HG03196 (cell line): ENCODE measurements around the gene NECTIN2.
"Not testable (repeated sequence)": the region's sequence is repeated elsewhere in the genome, so short reads cannot be mapped to it uniquely, and the experiment has no call there.

Experiments
- ATAC-seq: cut with Tn5 transposase; IDR thresholded peaks from one replicate; pipeline ENCODE4 v1.9.1; 2021; ENCODE audit not compliant: unreplicated experiment

Gene NECTIN2

DNA sequence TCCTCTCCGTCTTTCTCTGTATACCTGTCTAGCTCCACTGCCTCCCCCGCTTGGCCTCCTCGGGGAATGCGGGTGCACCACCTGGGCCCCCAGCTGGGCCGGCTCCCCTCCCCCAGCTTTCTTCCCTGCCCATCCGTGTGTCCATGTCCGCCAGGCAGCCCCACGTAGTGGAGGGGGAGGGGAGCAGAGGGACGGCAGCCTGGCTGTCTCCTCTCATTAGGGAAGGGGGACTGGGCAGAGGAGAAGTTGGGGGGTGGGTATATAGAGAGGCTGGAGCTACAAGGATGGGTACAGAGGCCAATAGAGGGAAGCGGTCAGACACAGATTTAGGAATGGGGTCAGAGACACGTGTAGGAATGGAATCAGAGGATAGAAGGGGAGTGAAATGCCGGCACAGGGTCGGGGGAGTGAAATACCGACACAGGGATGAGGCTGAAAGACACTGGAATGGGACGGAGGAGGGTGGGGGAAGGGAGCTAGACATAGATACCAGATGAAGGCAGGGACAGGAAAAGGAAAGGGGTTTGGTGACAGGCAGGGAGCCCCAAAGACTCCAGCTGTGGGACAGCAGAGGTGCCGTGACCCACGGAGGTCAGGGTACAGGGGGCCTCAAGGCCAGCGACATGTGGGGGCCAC lies 2.8 kb downstream of the NECTIN2 start:
- no peak for ATAC-seq

DNA sequence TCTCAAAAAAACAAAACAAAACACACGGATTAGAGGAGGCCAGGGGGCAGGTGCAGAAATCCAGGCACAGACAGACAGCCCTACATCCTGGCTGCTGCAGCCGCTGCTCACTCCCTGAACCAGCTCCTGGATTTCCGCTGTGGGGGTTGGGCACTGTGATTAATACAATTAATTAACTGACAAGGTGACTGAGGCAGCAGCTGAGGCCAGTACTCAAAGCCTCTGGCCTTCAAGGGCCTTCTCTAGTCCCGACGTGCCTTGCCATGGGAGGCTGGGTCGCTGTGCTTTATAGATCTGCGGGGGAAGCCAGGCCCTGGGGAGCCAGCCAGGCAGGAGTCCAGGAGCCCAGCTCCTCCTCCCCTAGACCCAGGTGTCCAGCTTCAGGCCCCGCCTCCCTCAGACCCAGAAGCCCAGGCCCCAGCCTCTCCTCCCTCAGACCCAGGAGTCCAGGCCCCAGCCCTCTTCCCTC lies 4.6 kb downstream of the NECTIN2 start:
- no peak for ATAC-seq

DNA sequence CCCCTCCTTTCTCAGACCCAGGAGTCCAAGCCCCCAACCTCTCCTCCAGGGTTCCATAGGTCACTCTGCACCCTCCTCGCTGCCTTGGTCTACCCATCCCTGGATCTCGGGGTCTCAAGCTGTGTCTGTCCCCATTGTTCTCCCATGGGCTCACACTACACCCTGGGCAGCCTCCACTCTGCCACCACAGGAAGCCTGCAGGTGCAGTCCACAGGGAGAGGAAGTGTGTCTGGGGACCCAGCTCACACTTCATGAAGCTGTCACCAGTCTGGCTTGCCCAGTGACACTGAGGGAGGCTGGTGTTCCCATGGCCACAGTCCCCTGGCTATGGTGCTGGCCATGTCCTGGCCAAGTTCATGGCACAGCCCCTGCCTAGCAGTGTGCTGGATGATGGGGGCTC lies 5.3 kb downstream of the NECTIN2 start:
- no peak for ATAC-seq

DNA sequence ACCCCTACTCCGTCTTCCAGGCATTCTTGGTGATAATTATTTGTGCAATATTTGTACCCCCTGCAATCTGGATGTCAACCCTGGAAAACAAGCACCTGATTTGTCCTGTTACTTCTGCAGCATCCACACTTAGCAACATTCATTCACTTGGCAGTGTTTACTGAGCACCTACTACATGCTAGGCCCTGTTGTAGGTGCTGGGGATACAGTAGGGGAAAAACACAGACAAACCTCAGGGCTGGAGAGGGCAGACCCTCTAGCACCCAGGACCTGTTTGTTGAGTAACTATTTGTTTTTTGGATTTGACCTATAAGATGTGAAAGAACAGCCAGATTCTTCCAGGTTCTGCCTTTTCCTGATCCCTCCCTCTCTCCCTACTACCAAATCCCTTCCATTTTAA lies 9.5 kb downstream of the NECTIN2 start:
- ATAC-seq: no peak

DNA sequence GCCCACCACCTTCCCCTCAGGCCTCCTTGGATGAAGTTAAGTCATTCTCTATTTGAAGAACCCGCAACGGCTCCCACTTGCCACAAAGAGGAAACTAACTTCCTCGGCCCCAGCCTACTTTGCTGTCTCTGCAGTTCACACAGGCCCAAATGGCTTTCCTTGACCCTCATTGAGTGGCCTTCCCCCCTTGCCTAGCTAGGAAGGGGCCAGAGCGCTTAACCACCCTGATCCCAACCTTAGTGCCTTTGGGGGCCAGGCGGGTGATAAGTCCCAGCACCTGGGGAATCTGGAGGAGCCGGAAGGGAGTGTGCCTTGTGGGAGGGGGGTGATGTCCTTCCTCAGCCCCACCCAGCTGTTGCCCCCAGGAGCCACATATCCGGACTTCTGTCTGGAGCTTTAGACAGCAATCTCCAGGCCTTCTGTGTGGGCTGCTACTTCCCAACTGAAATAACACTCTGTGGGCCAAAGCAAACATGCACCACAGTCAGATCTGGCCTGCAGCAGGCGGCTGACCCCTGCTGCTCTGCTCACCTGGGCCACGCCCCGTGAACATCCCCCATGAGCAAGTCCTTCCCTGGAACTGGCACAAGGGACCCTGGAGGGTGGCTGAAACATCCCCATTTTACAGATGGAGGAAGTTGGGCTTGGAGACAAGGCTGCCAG lies 10.5 kb downstream of the NECTIN2 start:
- no peak for ATAC-seq

DNA sequence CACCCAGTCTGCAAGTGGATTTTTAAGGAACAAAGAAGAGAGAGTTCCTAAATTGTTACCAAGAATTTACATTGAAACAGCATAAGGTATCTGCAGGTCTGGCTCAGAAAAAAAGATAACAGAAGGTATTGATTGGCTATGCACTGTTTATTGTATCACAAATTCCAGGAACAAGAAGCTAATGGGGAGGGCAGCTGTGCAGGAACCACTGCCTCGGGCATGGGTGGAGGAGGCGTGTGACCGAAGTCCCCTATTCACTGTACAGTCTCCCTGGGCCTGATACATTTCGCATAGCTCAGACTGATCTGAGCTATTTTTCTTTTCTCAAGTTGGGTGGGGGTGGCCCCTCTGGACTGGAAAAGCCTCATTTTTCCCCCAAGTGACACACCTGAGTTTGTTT lies 11.7 kb downstream of the NECTIN2 start:
- no peak for ATAC-seq

DNA sequence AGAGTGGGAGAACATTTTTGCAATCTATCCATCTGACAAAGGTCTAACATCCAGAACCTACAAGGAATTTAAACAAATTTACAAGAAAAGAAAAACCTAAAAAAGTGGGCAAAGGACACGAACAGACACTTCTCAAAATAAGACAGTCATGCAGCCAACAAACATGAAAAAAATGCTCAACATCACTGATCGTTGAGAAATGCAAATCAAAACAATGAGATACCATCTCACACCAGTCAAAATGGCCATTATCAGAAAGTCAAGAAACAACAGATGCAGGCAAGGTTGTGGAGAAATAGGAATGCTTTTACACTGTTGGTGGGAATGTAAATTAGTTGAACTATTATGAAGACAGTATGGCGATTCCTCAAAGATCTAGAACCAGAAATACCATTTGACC lies 15.5 kb downstream of the NECTIN2 start:
- not testable (repeated sequence) for ATAC-seq

DNA sequence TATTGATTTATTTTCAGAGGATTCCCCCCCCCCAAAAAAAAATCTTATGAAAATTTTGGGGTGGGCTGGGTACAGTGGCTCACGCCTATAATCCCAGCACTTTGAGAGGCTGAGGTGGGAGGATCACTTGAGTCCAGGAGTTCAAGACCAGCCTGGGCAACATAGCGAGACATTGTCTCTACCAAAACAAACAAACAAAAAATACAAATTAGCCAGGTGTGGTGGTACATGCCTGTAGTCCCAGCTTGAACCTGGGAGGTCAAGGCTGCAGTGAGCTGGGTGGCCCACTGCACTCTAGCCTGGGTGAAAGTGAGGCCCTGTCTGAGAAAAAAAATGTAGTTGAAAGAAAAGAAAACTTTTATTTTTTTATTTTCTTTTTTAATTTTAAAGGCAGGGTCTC lies 17.9 kb downstream of the NECTIN2 start:
- ATAC-seq: no peak

DNA sequence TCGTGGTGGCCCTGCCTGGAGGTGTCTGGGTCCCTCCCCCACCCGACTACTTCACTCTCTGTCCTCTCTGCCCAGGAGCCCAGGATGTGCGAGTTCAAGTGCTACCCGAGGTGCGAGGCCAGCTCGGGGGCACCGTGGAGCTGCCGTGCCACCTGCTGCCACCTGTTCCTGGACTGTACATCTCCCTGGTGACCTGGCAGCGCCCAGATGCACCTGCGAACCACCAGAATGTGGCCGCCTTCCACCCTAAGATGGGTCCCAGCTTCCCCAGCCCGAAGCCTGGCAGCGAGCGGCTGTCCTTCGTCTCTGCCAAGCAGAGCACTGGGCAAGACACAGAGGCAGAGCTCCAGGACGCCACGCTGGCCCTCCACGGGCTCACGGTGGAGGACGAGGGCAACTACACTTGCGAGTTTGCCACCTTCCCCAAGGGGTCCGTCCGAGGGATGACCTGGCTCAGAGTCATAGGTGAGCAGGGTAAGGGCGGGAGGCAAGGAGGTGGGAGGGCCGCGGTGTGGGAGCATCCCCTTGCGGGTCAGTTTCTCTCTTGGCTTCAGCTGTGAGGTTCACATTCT lies 19.2 kb downstream of the NECTIN2 start:
- no peak for ATAC-seq

DNA sequence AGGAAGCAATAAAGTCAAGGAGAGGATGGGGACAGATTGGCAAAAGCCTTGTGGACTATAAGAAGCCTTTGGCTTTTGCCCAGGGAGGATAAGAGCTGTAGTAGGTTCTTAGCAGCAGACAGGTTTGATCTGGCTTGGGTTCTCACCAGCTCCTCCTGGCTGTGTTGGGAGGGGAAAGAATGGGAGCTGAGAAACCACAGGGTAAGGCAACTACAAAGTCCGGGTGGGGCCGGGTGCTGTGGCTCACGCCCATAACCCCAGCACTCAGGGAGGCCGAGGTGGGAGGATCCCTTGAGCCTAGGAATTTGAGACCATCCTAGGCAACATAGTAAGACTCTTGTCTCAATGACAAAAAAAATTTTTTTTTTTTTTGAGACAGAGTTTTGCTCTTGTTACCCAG lies 20.6 kb downstream of the NECTIN2 start:
- no peak for ATAC-seq

DNA sequence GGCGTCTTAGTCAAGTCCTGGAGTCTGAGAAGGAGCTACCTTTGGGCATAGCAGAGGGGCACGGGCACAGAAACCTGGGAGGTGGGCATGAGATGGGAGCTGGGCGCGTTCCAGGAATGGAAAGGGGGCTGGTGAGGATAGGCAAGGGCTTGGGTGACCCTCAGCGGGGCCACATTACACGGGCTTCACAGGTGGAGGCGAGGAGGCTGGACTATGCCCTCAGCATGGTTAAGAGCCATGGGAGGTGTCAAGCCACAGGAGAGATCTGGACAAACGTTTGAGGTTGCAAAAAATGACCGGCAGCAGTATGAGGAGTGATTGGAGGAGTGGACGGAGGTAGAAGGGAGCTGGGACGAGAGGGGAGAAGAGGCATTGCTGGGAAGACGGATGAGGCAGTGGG lies 21.5 kb downstream of the NECTIN2 start:
- no peak for ATAC-seq

DNA sequence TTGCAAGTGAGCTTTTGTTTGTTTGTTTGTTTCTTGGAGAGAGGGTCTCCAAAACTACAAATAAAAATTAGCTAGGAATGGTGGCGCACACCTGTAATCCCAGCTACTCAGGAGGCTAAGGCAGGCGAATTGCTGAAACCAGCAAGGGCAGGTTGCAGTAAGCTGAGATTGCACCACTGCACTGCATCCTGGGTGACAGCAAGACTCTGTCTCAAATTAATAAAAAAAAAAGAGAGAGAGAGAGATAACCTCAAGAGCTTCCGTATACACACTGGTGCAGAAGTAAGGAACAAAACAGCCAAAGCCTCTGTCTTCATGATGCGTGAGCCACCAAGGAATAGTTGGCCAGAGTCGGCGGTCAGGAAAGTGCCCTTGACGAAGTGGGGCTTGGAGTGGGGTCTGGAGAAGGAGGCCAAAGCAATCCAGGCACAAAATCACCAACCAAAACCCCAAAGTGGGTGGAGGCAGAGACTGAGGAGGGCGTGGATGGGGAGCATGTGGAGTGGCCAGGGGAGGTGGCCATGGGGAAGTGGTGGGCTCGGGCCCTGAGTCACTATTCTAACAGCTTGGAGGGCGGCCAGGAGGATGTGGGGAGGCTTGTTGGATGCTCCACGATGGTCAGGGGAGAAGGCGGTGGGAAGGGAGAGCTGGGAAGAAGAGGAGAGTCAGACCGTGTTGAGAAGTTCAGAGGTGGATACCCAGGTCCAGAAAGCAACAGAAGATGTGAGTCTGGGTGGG lies 23.8 kb downstream of the NECTIN2 start:
- no peak for ATAC-seq

DNA sequence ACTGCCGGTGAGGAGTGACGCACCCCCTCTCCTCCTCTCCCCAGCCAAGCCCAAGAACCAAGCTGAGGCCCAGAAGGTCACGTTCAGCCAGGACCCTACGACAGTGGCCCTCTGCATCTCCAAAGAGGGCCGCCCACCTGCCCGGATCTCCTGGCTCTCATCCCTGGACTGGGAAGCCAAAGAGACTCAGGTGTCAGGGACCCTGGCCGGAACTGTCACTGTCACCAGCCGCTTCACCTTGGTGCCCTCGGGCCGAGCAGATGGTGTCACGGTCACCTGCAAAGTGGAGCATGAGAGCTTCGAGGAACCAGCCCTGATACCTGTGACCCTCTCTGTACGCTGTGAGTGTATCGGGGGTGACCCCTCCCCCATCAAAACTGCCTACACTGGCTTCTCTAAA lies 25.7 kb downstream of the NECTIN2 start:
- ATAC-seq: no peak

DNA sequence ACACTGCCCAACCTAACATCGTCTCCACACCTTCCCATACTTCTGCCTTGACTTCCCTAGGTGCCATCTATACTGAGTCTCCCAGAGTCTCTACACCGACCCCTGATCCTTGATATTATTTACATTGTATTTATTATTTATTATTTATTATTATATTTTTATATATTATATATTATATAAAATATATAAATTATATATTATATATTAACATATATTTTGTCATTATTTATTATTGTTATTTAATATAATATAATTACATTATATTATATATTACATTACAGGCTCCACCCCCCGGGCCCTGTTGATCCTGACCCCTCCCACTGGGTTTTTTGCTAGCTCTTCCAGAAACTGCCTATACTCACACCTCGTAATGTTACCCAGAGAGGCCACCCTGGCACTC lies 26.6 kb downstream of the NECTIN2 start:
- ATAC-seq: no peak

DNA sequence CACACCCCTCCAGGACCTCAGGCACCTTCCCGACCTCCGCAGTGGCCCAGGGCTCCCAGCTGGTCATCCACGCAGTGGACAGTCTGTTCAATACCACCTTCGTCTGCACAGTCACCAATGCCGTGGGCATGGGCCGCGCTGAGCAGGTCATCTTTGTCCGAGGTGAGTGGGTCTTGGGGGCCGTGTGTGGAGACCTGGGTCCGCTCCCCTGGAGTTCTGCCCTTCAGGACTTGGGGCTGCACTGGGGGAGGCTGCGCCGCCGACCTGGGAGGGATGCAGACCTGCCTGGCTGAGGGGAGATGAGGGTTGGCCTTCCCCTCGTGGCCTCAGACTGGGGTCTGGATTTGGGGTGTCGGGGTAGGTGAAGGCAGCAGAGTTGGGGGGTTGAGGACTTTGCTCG lies 28.2 kb downstream of the NECTIN2 start:
- no peak for ATAC-seq

DNA sequence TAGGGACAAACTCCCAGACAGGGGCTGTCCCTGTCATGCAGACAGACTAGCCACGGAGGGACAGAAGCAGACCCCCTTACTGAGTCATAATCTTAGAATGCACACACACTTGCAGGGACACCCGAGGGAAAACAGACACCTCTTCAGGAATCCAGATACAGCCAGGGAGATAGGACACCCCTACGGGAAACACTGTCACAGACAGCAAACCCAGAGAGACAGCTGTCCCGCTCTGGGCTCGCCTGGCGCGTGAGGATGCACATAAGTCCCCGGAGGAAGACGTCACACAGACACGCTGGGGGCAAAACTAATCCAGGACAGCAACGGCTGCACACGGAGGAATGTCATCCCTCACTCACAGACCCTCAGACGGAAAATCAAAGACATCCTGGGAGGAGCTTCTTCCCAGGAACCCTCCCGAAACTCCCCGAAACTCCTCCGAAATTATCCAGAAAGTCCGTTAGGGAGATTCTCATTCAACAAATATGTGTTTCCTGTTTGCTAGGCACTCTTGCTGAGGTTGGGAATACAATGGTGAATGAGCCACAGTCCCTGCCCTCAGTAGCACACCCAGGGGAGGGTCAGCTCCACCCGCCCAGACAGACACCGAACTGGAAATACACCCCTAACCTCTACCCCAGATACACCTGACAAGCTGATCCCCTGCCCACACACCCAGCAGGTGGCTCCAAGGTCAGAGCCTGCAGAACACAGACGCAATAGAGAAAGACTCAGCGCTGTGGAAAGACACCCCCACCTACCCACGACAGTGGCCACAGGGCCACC lies 29.8 kb downstream of the NECTIN2 start:
- ATAC-seq: no peak

DNA sequence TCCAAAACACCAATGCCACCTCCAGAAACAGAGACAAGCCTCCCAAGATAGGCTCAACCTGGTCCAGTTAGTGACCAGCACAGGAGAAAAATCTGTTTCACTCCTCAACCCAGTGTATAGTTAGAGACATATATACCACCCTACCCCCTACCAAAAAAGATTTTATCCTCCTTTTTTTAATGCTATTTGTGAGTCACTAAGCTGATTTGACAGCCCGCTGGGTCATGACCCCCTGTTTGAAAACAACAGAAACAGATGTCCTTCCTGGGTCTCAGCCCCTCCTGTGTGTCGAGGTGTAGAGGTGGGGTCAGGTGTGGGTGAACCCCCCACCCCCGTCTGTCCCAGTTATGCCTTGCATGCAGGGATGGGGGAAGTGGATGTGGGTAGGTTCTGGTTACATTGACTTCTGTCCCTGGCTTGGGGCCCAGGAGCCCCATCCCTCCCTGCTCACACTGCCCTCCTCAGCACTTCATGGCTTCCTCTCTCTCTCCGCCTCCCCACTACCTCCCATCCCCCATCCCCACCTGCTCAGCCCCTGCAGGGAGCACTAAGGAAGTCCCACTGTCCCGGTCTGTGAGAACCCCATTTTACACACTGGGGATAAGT lies 30.9 kb downstream of the NECTIN2 start:
- ATAC-seq: no peak

DNA sequence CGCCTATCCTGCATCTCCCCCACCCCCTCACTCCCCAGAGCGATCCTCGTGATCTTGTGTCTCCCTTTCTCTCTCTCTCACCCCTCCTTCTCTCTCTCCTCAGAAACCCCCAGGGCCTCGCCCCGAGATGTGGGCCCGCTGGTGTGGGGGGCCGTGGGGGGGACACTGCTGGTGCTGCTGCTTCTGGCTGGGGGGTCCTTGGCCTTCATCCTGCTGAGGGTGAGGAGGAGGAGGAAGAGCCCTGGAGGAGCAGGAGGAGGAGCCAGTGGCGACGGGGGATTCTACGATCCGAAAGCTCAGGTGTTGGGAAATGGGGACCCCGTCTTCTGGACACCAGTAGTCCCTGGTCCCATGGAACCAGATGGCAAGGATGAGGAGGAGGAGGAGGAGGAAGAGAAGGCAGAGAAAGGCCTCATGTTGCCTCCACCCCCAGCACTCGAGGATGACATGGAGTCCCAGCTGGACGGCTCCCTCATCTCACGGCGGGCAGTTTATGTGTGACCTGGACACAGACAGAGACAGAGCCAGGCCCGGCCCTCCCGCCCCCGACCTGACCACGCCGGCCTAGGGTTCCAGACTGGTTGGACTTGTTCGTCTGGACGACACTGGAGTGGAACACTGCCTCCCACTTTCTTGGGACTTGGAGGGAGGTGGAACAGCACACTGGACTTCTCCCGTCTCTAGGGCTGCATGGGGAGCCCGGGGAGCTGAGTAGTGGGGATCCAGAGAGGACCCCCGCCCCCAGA lies 32.2 kb downstream of the NECTIN2 start:
- ATAC-seq: no peak

DNA sequence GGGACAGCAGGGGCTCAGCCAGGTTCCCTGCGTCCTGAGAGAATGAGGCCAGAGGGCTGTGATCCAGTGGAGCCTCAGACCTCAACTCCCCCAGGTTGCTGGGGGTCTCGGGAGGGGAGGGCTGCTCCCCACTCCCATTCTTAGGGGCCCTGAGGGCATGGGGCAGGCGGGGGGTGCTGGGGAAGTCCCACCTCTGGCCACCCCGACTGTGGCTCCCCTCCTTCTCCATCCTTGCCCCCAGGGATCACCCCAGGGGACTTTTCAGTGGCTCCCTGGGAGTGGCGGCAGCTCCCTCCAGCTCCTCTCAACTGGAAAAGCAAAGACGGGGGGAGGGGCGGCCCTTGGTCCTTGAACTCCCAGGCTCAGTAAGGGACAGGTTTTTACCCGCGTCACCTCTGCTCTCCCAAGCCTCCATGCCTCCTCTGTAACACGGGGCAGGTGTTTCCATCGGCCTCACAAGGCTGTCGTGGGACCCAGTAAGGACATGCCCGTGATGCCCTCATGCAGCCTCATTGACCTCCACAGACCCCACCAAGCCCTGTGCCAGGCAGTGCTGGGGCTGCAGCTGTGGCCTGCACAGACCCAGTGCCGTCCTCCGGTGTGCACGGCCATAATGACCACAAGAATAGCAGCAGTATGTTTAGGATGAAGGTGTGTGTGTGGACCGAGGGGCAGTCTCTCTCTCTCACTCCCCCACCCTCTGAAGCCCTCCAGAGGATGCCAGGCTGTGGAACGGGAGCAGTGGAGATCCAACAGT lies 33.4 kb downstream of the NECTIN2 start:
- ATAC-seq: no peak
